Uterine smooth muscle cell (primary cell): ENCODE measurements around the gene SPTBN5. TPM values are rescaled to one million over a fixed set of nuclear protein-coding genes. Genes with fewer than 3 reads are reported as not detected.

Source experiments
- total RNA-seq: library from RNA; depleted of rRNA; stranded (reverse); fragments of >200 nt; gene quantifications from 2 replicates; pipeline ENCODE4 v1.2.3, GENCODE V29; 2014

SPTBN5 gene
- total RNA-seq, result under 0.01 and 0.11 TPM in 2 replicates

DNA sequence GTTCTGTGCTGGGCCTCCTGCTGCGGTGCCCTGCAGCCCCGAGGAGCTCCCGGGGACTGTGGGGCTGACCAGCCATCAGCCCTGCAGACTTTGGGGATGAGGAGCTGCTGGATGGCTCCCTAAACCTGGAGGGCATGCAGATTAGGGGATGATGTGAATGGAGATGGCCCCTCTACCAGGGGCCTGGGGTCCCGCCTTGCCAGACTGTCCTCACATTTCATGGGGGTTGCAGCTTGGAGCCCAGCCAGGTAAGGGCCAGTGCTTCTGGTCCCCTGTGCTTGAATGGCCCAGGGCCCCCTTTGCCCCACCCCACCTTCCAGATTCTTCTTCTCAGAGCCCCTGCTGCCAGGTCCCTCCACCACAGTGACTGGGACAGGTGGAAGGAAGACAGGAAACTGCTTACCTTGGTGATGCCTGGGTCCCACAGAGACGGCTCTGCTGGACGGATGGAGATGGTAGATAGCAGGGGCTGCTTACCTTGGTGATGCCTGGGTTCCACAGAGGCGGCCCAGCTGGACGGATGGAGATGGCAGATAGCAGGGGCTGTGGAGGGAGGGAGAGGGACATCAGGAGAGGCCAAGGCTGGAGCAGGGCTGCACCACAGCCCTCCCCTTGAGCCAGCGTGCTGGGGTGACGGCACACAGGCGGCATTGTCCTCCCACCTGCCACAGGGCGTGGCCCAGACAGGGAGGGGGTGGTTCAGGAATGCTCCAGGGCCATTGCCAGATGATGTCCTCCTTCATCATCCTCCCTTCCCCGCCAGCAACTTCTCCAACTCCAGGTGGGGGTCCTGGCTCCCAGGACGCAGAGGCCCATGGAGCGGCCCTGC lies at the start of gene SPTBN5:
SPTBN5 (minus strand) TSS at position 632 of the 829 bp plus-strand sequence; CDS start at position 76, 556 bp downstream.

DNA sequence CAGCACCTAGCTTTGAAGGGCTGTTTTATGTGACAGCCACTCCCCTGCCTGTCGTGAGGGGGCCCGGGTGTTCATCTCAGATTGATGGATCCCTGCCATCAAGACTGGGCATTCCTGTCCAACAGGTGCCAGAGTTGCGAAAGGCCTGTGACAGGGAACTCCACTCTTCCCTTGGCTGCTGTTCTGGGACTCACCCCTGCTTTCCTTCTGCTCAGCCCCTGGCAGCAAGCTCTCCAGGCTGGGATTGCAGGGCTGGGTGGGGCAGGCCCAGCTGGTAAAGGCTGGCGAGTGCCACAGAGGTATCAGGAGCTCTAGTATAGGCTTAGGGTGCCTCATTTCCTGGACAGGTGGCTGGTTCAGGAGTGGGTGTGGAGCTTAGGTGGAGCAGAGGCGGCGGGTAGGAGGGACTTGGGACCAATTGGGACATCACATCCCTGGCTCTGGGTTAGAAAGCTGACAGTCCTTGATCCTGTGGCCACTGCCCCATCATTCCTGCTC lies 55.4 kb downstream of the SPTBN5 start, which contains the start of gene PLA2G4B:
PLA2G4B (plus strand) TSS at position 448 of the 498 bp plus-strand sequence. CDS start 67 bp downstream, outside the sequence.

DNA sequence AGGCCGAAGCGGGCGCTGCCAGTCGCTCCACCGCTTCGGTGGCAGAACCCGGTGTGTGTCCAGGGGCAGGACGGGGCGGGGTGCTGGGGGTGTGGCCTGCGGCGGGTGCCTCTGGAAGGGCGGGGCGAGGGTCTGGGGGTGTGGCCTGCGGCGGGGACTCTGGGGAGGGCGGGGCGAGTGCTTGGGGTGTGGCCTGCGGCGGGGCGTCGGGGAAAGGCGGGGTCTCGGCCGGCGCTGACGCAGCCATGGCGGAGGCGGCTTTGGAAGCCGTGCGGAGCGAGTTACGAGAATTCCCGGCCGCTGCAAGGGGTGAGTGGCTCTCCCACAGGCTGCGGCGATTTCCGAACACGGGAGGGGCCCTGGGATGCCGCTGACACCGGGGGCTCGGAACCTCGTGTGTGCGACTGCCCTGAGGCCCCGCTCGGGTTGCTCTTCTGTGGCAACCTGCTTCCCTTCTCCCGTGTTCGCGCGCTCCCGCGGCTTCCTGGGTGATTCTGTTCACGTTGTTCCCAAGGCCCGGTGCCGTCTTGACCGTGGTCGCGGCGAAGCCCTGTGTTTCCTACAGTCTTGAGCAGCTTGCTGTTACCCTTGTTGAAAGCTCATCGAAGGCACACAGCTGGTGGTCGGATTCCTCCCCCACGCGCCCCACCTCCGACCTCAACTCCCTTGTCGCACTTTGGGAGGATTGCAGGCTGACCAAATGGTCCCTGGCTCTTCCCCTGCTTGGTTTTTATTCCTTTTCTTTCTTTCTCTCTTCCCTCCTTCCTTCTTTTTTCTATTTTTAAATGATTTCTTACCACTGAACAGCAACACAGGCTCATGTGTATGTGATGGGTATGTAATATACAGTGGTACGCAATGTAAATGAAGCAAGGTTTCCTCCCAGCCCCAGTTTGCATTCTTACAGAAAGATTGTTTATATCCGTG lies 65.7 kb downstream of the SPTBN5 start, which contains the start of gene JMJD7:
JMJD7 (plus strand) TSS at position 213 of the 927 bp plus-strand sequence; CDS start at position 246, 33 bp downstream.

Other genes with a start within 250 kb of the SPTBN5 start
- 42.0 and 42.8 TPM in 2 replicates for gene MGA, start 233.6 kb downstream of the SPTBN5 start, total RNA-seq
- 32.2 and 36.5 TPM in 2 replicates for gene MAPKBP1, start 119.6 kb downstream of the SPTBN5 start, total RNA-seq
- gene JMJD7, start 66.0 kb downstream of the SPTBN5 start, total RNA-seq, result 5.7 and 5.8 TPM in 2 replicates
- 1.2 and 1.9 TPM in 2 replicates for gene PLA2G4B, start 55.2 kb downstream of the SPTBN5 start, total RNA-seq
- gene EHD4, start 78.5 kb upstream of the SPTBN5 start, total RNA-seq, result 21.9 and 28.0 TPM in 2 replicates
- not detected in 2 replicates for gene PLA2G4E, start 127.0 kb upstream of the SPTBN5 start, total RNA-seq
- not detected in 2 replicates for gene PLA2G4D, start 200.5 kb upstream of the SPTBN5 start, total RNA-seq